ENCODE results near the gene RPL19.

GRCh38 chr17:39161962-39162361 is 38.1 kb upstream of the RPL19 start:
- TF ChIP-seq CTCF (IDR thresholded peaks at IDR 0.05) (no peak), POLR2A (IDR thresholded peaks at IDR 0.05) (no peak)

Data from testis (tissue), 2 donors.